Ishikawa (cell line): ENCODE results near the gene TJP2.

Source experiments
- CREB1 ChIP-seq: IDR thresholded peaks from 2 replicates; pipeline ENCODE4 v1.6.1; 2012; ENCODE audit warnings: low read depth
- EP300 ChIP-seq: IDR thresholded peaks from 2 replicates; pipeline ENCODE4 v1.6.1; 2012; ENCODE audit warnings: borderline replicate concordance
- FOXM1 ChIP-seq: IDR thresholded peaks from 2 replicates; pipeline ENCODE4 v1.6.1; 2012; ENCODE audit warnings: low read depth, borderline replicate concordance
- TAF1 ChIP-seq: IDR thresholded peaks from 2 replicates; pipeline ENCODE4 v1.6.1; 2012; ENCODE audit warnings: low read depth, mild to moderate bottlenecking
- ZBTB7A ChIP-seq: IDR thresholded peaks from 2 replicates; pipeline ENCODE4 v1.6.1; 2012; ENCODE audit warnings: low read depth
- TF ChIP-seq, protein P1 (sequence below): IDR thresholded peaks from 2 replicates; pipeline ENCODE4 v1.6.1; 2012; ENCODE audit warnings: low read depth, mild to moderate bottlenecking
- TF ChIP-seq, protein P2 (sequence below): IDR thresholded peaks from 2 replicates; pipeline ENCODE4 v1.6.1; 2012

GRCh38 chr9:69260161-69260560, 86.1 kb downstream of the TJP2 start:
- no peak for TF ChIP-seq FOXM1
- no peak for TF ChIP-seq CREB1
- no peak for TF ChIP-seq TAF1
- TF ChIP-seq ZBTB7A: no peak
- TF ChIP-seq, protein P1, sequence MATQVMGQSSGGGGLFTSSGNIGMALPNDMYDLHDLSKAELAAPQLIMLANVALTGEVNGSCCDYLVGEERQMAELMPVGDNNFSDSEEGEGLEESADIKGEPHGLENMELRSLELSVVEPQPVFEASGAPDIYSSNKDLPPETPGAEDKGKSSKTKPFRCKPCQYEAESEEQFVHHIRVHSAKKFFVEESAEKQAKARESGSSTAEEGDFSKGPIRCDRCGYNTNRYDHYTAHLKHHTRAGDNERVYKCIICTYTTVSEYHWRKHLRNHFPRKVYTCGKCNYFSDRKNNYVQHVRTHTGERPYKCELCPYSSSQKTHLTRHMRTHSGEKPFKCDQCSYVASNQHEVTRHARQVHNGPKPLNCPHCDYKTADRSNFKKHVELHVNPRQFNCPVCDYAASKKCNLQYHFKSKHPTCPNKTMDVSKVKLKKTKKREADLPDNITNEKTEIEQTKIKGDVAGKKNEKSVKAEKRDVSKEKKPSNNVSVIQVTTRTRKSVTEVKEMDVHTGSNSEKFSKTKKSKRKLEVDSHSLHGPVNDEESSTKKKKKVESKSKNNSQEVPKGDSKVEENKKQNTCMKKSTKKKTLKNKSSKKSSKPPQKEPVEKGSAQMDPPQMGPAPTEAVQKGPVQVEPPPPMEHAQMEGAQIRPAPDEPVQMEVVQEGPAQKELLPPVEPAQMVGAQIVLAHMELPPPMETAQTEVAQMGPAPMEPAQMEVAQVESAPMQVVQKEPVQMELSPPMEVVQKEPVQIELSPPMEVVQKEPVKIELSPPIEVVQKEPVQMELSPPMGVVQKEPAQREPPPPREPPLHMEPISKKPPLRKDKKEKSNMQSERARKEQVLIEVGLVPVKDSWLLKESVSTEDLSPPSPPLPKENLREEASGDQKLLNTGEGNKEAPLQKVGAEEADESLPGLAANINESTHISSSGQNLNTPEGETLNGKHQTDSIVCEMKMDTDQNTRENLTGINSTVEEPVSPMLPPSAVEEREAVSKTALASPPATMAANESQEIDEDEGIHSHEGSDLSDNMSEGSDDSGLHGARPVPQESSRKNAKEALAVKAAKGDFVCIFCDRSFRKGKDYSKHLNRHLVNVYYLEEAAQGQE: no peak
- TF ChIP-seq, protein P2, sequence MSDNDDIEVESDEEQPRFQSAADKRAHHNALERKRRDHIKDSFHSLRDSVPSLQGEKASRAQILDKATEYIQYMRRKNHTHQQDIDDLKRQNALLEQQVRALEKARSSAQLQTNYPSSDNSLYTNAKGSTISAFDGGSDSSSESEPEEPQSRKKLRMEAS: no peak
- no peak for TF ChIP-seq EP300
